ENCODE results near the gene SLC22A5.
"Not testable (repeated sequence)": the region's sequence is repeated elsewhere in the genome, so short reads cannot be mapped to it uniquely, and the experiment has no call there.

SLC22A5 gene

GRCh38 chr5:132392411-132392810 is 22.9 kb downstream of the SLC22A5 start:
- Histone ChIP-seq H3K27me3 (no peaks in the 10 kb centered on the region), H3K9me3 (no peaks in the 10 kb centered on the region), H3K36me3 (no peaks in the 10 kb centered on the region), H3K4me1 (no peaks in the 10 kb centered on the region), H3K4me3 (ENCODE audit: low read depth, low read length) (no peak overlapping the region)
- no peak for DNase-seq
- TF ChIP-seq CTCF (IDR thresholded peaks at IDR 0.05; ENCODE audit: low read depth, low read length) = no peak

- Histone ChIP-seq H3K27me3 (no peaks in the 10 kb centered on the region), H3K4me3 (ENCODE audit: low read depth, low read length) (no peak overlapping the region), H3K9me3 (no peaks in the 10 kb centered on the region), H3K4me1 (no peaks in the 10 kb centered on the region), H3K36me3 (no peaks in the 10 kb centered on the region)
- TF ChIP-seq CTCF (IDR thresholded peaks at IDR 0.05; ENCODE audit: low read depth, low read length) = no peak
- no peak for DNase-seq
Measured at GRCh38 chr5:132392978-132393825, 23.7 kb downstream of the SLC22A5 start.

- no peak for DNase-seq
- TF ChIP-seq CTCF (IDR thresholded peaks at IDR 0.05; ENCODE audit: low read depth, low read length) = no peak
- Histone ChIP-seq H3K4me3 (ENCODE audit: low read depth, low read length) (no peak overlapping the region), H3K9me3 (no peaks in the 10 kb centered on the region), H3K27me3 (no peaks in the 10 kb centered on the region), H3K4me1 (no peaks in the 10 kb centered on the region), H3K36me3 (no peaks in the 10 kb centered on the region)
Measured at GRCh38 chr5:132394667-132395259, 25.3 kb downstream of the SLC22A5 start.

- H3K4me1 ChIP-seq = no peaks in the 10 kb centered on the region
- H3K36me3 ChIP-seq = no peaks in the 10 kb centered on the region
- no peaks in the 10 kb centered on the region for H3K9me3 ChIP-seq
Measured at GRCh38 chr5:132396589-132397031, 27.1 kb downstream of the SLC22A5 start.

GRCh38 chr5:132397224-132397623 is 27.7 kb downstream of the SLC22A5 start:
- no peaks in the 10 kb centered on the region for H3K27me3 ChIP-seq
- no peak for TF ChIP-seq CTCF (IDR thresholded peaks at IDR 0.05; ENCODE audit: low read depth, low read length)

More at GRCh38 chr5:132396589-132397031, 27.1 kb downstream of the SLC22A5 start:
- no peaks in the 10 kb centered on the region for H3K27me3 ChIP-seq
- no peak overlapping the region for H3K4me3 ChIP-seq (ENCODE audit: low read depth, low read length)
- no peak for DNase-seq
- TF ChIP-seq CTCF (IDR thresholded peaks at IDR 0.05; ENCODE audit: low read depth, low read length) = no peak

GRCh38 chr5:132397936-132398675 is 28.6 kb downstream of the SLC22A5 start:
- H3K27me3 ChIP-seq; H3K4me1 ChIP-seq; H3K9me3 ChIP-seq; H3K4me3 ChIP-seq (ENCODE audit: low read depth, low read length); H3K36me3 ChIP-seq: not testable (repeated sequence)
- DNase-seq = peak; percentile 31

More at GRCh38 chr5:132397224-132397623, 27.7 kb downstream of the SLC22A5 start:
- no peak for DNase-seq
- Histone ChIP-seq H3K4me1 (no peaks in the 10 kb centered on the region), H3K4me3 (ENCODE audit: low read depth, low read length) (no peak overlapping the region), H3K36me3 (no peaks in the 10 kb centered on the region), H3K9me3 (no peaks in the 10 kb centered on the region)

GRCh38 chr5:132404041-132404440 is 34.5 kb downstream of the SLC22A5 start:
- not testable (repeated sequence) for DNase-seq; H3K4me1 ChIP-seq; H3K4me3 ChIP-seq (ENCODE audit: low read depth, low read length)

More at GRCh38 chr5:132404041-132404440, 34.5 kb downstream of the SLC22A5 start:
- not testable (repeated sequence) for H3K36me3 ChIP-seq, H3K9me3 ChIP-seq, H3K27me3 ChIP-seq
